K562 (cell line): Measurements from ENCODE around the gene SLC25A18. TPM values are rescaled to one million over a fixed set of nuclear protein-coding genes. Genes with fewer than 3 reads are reported as not detected.

Experiments
- ARID4B ChIP-seq: sonication (generic); formaldehyde crosslinking; IDR thresholded peaks from 2 replicates; pipeline ENCODE4 v1.8.0; 2022; ENCODE audit warnings: mild to moderate bottlenecking, missing genetic modification reagents
- ATF7 ChIP-seq: fragments of 450-650 bp; IDR thresholded peaks from 2 replicates; pipeline ENCODE4 v1.7.1; 2014; ENCODE audit warnings: mild to moderate bottlenecking, moderate library complexity
- CEBPB ChIP-seq: fragments of 450-650 bp; IDR thresholded peaks from 2 replicates; pipeline ENCODE4 v1.6.1; 2016; ENCODE audit warnings: missing genetic modification characterization, missing compliant biosample characterization
- CREB1 ChIP-seq, 2 experiments: sonication (generic) in 1 of 2; formaldehyde crosslinking in 1 of 2; IDR thresholded peaks; 2 replicates each; pipeline versions ENCODE4 v1.6.1 to v1.8.0; 2012 to 2022; ENCODE audit warnings: inconsistent platforms in 1 of 2, mild to moderate bottlenecking in 1 of 2, missing genetic modification reagents in 1 of 2, moderate library complexity in 1 of 2
- CREBBP ChIP-seq: IDR thresholded peaks from one replicate; pipeline ENCODE4 v1.6.1; 2012; ENCODE audit warnings: low read depth, mild to moderate bottlenecking, control low read depth, inconsistent platforms, low read length
- CREM ChIP-seq: IDR thresholded peaks from 2 replicates; pipeline ENCODE4 v1.6.1; 2014; ENCODE audit warnings: antibody characterized with exemption, low read depth
- ELF1 ChIP-seq: fragments of 200-800 bp; sonication (Bioruptor generic); IDR thresholded peaks from 2 replicates; pipeline ENCODE4 v1.6.1; 2016; ENCODE audit warnings: missing genetic modification characterization, missing compliant biosample characterization
- GTF2F1 ChIP-seq: IDR thresholded peaks from 2 replicates; pipeline ENCODE4 v1.6.1; 2011; ENCODE audit warnings: low read depth, low read length, improper control_type of control experiment
- JUNB ChIP-seq: fragments of 450-650 bp; formaldehyde crosslinking; conservative IDR thresholded peaks from 2 replicates; pipeline ENCODE4 v1.4.0; 2020; ENCODE audit warnings: mild to moderate bottlenecking
- PHTF2 ChIP-seq: fragments of 250-450 bp; sonication (Bioruptor Pico); IDR thresholded peaks from 2 replicates; pipeline ENCODE4 v1.5.0; 2021; ENCODE audit warnings: mild to moderate bottlenecking
- POLR2AphosphoS5 ChIP-seq: IDR thresholded peaks from 2 replicates; pipeline ENCODE4 v1.6.1; 2011; ENCODE audit warnings: mild to moderate bottlenecking, low read depth, low read length, moderate library complexity; ENCODE audit not compliant: control insufficient read depth, insufficient read depth
- SETDB1 ChIP-seq: IDR thresholded peaks from one replicate; pipeline ENCODE4 v1.6.1; 2012; ENCODE audit warnings: low read length, control low read depth, inconsistent platforms
- SIN3B ChIP-seq: fragments of 450-650 bp; IDR thresholded peaks from 2 replicates; pipeline ENCODE4 v1.6.1; 2017; ENCODE audit warnings: low read depth, mild to moderate bottlenecking, moderate library complexity
- SIX5 ChIP-seq, 2 experiments: IDR thresholded peaks; 2 replicates each; pipeline ENCODE4 v1.6.1; 2011; ENCODE audit warnings: low read length in 2 of 2, borderline replicate concordance in 1 of 2, low read depth in 1 of 2, mild to moderate bottlenecking in 1 of 2, moderate library complexity in 1 of 2; ENCODE audit not compliant: insufficient read depth in 1 of 2
- SMAD2 ChIP-seq: fragments of 150-350 bp; IDR thresholded peaks from 2 replicates; pipeline ENCODE4 v1.6.1; 2014; ENCODE audit warnings: low read depth, mild to moderate bottlenecking, low read length
- SRSF7 ChIP-seq: fragments of 200-400 bp; formaldehyde crosslinking; optimal IDR thresholded peaks from 2 replicates; pipeline ENCODE3; 2017; ENCODE audit warnings: mild to moderate bottlenecking, low read depth, low read length
- THRA ChIP-seq: fragments of 450-650 bp; IDR thresholded peaks from 2 replicates; pipeline ENCODE4 v1.6.1; 2017; ENCODE audit warnings: mild to moderate bottlenecking, moderate library complexity
- ZBTB8A ChIP-seq: fragments of 450-650 bp; IDR thresholded peaks from 2 replicates; pipeline ENCODE4 v1.6.1; 2018; ENCODE audit warnings: mild to moderate bottlenecking, moderate library complexity; ENCODE audit not compliant: partially characterized antibody
- ZC3H8 ChIP-seq: fragments of 450-650 bp; IDR thresholded peaks from 2 replicates; pipeline ENCODE4 v1.6.1; 2017
- ZNF133 ChIP-seq: fragments of 250-450 bp; sonication (Bioruptor Pico); IDR thresholded peaks from 2 replicates; pipeline ENCODE4 v1.4.0; 2020; ENCODE audit warnings: mild to moderate bottlenecking
- ZNF384 ChIP-seq: IDR thresholded peaks from 2 replicates; pipeline ENCODE4 v1.6.1; 2012; ENCODE audit warnings: low read depth, low read length, improper control_type of control experiment
- polyA plus RNA-seq, 8 experiments: library from polyadenylated mRNA; depleted of rRNA in 4 of 8; stranded (reverse) in 5 of 8; unstranded in 3 of 8; fragments of >200 nt; fragmentation: Nextera tagmentation in 2 of 8; fragmentation: Illumina TruSeq in 1 of 8; extraction: Ambion mirVana in 2 of 8; extraction: Trizol in 1 of 8; gene quantifications; 2 replicates each; pipeline versions ENCODE4 v1.2.1 to v1.2.3, GENCODE V29; 2011 to 2014; ENCODE audit warnings: inconsistent platforms in 1 of 8, missing spikeins in 1 of 8
- total RNA-seq, 7 experiments: library from RNA; depleted of rRNA in 6 of 7; stranded (reverse); fragments of >200 nt in 6 of 7; fragmentation: Illumina TruSeq in 2 of 7; extraction: Trizol in 2 of 7; gene quantifications; 2 replicates each; pipeline versions ENCODE4 v1.2.1 to v1.2.3, GENCODE V29; 2011 to 2021; ENCODE audit warnings: low replicate concordance in 1 of 7
- TF ChIP-seq, protein P1 (sequence below): sonication (generic); IDR thresholded peaks from 2 replicates; pipeline ENCODE4 v1.6.1; 2016
- TF ChIP-seq, protein P2 (sequence below): fragments of 250-450 bp; sonication (Bioruptor Pico); IDR thresholded peaks from 2 replicates; pipeline ENCODE4 v1.8.0; 2021; ENCODE audit warnings: moderate library complexity, mild to moderate bottlenecking, inconsistent platforms

The SLC25A18 gene
- total and polyA plus RNA-seq, 9 of the 15 experiments (the other 6 are each of a cell fraction or from before 2014, with no cell fraction given) = 0.04 TPM; not detected in 8

DNA sequence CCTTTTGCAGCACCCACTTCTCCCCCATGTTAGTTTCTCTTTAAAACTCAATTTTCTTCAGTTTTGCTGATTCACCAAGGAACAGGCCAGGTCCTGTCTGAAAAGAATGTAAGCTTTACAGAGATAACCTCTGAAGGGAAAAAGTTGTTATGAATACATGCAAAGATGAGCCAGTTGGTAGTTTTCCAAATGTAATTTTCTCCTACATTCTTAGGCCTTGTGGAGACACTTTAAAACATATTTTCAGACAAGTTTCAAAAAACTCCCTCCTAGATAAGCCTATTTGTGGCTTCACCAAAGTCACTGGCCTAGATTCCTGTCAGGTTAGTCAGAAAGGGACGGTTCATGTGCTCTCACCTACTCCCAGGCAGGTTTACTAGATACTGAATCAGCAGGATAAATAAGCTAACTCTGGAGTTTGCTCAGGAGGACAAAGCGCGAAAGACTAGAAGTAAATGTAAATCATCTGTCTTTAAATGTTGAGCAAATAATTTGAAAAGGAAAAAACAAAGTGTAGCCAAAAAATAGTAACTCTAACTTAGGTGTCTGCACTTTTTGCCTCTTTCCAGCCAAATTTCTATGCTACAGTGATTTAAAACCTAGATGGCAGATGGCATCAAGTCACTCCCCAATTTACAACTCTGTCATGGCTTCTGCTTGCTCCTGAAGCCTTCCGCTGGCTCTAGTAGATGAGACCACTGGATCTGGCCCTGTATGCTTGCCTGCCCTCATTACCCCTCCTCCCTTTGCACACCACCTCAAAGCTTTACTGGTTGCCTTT, 70.1 kb downstream of the SLC25A18 start (continued):
- TF ChIP-seq SIX5 (IDR thresholded peaks at IDR 0.05; ENCODE audit: borderline replicate concordance in 1 of 2, insufficient read depth in 1 of 2, low read depth in 1 of 2, low read length in 2 of 2) (no peak), GTF2F1 (no peak), ATF7 (no peak), PHTF2 (no peak), ZNF384 (no peak), ZNF133 (no peak), ZBTB8A (no peak), ELF1 (tag) (0 out of 2 replicates have a peak, but pooled peaks have one; percentile 6), SRSF7 (no peak), CREM (no peak), CREBBP (no peak), POLR2AphosphoS5 (no peak), SMAD2 (no peak), SETDB1 (no peak), SIN3B (no peak), ZC3H8 (0 out of 2 replicates have a peak, but pooled peaks have one; percentile 21), ARID4B (CRISPR knock-in tag) (no peak), CEBPB (tag) (no peak), THRA (no peak), CREB1 (IDR thresholded peaks at IDR 0.05) (no peak), CREB1 (CRISPR knock-in tag; IDR thresholded peaks at IDR 0.05) (no peak), JUNB (no peak)
- TF ChIP-seq, protein P1, sequence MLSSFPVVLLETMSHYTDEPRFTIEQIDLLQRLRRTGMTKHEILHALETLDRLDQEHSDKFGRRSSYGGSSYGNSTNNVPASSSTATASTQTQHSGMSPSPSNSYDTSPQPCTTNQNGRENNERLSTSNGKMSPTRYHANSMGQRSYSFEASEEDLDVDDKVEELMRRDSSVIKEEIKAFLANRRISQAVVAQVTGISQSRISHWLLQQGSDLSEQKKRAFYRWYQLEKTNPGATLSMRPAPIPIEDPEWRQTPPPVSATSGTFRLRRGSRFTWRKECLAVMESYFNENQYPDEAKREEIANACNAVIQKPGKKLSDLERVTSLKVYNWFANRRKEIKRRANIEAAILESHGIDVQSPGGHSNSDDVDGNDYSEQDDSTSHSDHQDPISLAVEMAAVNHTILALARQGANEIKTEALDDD = peak; percentile 98
- TF ChIP-seq, protein P2, sequence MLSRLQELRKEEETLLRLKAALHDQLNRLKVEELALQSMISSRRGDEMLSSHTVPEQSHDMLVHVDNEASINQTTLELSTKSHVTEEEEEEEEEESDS (CRISPR knock-in tag) = no peak
